Cortex of kidney (tissue), 1 donor: ENCODE measurements around the gene CST4.
"Not testable (repeated sequence)": the region's sequence is repeated elsewhere in the genome, so short reads cannot be mapped to it uniquely, and the experiment has no call there.

ENCODE experiments used
- DNase-seq: peaks from one replicate; lab custom pipeline; 2025; lab: John Stamatoyannopoulos, UW

CST4 gene

GRCh38 chr20:23659989-23660837 lies 28.6 kb downstream of the CST4 start:
- no peak for DNase-seq

DNA sequence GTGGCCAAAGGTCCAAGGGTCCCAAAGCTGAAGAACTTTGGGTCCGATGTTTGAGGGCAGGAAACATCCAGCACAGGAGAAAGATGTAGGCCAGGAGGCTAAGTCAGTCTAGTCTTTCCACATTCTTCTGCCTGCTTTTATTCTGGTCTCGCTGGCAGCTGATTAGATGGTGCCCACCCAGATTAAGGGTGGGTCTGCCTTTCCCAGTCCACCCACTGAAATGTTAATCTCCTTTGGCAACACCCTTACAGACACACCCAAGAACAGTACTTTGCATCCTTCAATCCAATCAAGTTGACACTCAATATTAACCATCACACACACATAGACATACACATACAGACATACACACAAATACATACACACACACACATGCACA lies 29.2 kb downstream of the CST4 start:
- not testable (repeated sequence) for DNase-seq

DNA sequence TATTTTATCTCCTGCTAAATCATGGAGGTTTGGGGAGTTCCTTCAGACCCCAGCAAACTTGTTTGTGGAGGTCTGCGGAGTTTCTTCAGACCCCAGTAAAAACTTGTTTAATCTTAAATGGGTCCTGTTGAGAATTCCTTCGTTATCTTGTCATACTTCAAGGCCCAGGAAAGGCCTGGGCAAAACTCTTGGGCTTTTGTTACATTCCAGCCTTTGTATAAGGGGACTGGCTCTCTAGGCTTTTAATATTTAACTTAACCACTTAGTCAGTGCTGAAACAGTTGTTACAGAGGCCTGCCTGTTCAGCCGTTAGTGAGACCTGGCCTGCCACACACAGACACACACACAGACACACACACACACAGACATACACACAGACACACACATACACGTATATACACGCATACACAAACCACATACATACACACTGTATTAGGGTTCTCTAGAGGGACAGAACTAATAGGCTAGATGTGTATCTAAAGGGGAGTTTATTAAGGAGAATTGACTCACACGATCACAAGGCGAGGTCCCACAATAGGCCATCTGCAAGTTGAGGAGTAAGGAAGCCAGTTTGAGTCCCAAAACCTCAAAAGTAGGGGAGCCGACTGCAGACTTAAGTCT lies 29.7 kb downstream of the CST4 start:
- DNase-seq, result no peak

- DNase-seq, result no peak
Observed at GRCh38 chr20:23658336-23658735, 30.5 kb downstream of the CST4 start.

- DNase-seq, result no peak
Observed at GRCh38 chr20:23657202-23657601, 31.6 kb downstream of the CST4 start.

GRCh38 chr20:23656372-23656771 lies 32.5 kb downstream of the CST4 start:
- no peak for DNase-seq

GRCh38 chr20:23655491-23656211 lies 33.2 kb downstream of the CST4 start:
- no peak for DNase-seq

GRCh38 chr20:23654717-23655116 lies 34.1 kb downstream of the CST4 start:
- no peak for DNase-seq

DNA sequence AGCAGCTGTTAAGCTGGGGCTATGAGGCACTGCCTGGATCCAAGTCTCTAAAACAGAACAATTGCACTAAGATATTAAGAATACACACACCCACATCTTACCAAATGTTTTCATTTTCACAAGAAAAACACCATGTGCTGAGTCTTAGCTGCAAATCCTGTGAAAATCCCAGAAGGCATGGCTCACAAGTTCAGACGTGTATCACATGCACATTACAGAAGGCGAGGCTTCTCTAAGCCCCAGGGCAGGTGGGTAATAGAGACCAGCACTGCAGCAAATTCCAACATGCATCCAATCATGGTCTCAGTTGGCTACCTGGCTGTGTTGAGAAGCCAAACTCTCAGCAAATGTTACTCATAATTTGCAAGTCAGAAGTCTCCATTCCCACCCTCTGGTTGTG lies 34.8 kb downstream of the CST4 start:
- DNase-seq, result no peak

DNA sequence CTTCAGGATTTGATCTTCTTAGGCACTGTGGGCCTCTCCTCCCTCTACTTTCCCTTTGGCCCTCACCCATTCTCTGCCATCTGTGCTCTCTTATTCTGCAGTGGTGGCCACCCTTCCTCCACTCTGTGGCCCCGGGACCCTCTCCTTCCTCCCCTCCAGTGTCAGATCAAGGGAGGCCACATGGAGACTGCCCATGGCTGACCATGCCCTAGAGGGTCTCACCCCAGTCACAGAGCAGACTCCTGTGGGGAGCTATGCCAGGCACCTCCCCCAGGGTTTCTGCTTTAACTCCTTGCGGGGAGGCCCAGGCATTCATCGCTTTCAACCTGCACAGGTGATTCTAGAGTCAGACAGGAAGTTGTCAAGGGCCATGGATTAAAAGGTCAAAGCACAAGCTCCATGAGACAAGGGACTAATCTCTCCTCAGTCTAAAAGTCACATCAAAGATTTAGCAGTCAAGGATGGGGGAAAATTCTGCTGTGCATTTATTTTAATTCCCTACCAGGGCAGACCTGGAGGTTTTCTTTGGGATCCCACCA lies 35.4 kb downstream of the CST4 start:
- no peak for DNase-seq

GRCh38 chr20:23652926-23653325 lies 35.9 kb downstream of the CST4 start:
- DNase-seq, result no peak

DNA sequence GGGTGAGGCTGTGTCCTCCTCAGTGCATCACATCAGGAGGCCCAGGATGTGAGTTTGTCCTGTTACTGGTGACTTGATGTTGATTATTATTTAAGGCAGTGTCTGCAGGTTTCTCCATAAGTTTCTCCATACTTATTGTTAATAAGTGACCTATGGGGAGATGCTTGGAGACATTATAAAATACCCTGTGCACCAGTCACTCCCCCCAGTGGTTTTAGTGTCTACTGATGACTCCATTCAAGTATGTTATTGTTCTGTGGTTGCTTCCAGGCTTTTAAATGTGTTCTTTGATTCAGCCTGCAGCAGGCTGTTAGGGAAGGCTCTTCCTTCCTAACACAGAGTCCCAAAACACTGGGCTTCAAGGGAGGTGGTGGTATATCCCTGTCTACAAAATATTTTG lies 36.5 kb downstream of the CST4 start:
- DNase-seq, result no peak

DNA sequence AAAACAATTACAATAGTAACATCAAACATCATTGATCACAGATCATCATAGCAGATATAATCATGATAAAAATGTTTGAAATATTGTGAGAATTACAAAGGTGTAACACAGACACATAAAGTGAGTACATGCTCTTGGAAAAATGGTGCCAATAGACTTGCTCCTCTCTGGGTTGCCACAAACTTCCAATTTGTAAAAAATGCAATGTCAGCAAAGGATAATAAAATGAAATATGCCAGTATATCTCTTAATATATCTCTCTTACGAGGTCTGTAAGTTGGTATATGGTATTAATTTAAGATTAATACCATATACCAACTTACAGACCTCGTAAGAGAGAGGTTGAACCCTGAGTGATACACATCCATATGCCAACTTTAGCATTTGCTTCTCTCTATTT lies 37.7 kb downstream of the CST4 start:
- no peak for DNase-seq

- DNase-seq, result no peak
Observed at GRCh38 chr20:23649830-23650417, 38.9 kb downstream of the CST4 start.

GRCh38 chr20:23649242-23649641 lies 39.6 kb downstream of the CST4 start:
- DNase-seq, result no peak

- no peak for DNase-seq
Observed at GRCh38 chr20:23647346-23647745, 41.5 kb downstream of the CST4 start.

- no peak for DNase-seq
Observed at GRCh38 chr20:23646106-23646873, 42.5 kb downstream of the CST4 start.

DNA sequence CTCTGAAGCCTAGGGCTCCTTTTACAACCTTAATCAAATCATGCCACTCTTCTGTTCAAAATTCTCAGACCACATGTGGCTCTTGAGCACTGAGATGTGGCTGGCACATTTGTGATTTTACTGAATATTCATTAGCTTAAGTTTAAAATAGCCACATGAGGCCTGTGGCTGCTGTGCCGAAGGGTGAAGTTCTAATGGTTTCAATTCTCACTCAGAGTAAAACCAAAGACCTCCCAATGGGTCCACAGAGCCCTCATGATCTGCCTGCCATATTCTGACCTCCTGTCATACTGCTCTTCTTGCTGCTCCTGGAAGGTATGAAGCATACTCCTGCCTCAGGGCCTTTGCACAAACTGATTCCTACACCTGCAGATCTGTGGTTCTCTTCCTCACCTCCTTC lies 43.3 kb downstream of the CST4 start:
- DNase-seq, result no peak

DNA sequence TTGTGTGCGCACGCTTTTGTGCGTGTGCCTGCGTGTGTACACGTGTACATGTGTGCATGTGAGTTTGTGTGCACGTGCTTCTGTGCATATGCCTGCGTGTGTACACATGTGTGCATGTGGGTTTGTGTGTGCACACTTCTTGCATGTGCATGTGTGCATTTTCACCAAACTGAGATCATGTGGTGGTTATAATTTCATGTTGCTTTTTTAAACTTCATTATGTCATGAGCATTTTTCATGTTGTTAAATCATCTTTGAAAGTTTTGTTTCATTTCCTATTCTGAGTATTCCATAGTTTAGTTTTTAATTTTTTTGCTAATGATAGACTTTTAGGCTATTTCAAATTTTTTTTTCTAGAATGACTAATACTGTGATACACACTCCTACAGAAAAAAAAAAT lies 44.7 kb downstream of the CST4 start:
- no peak for DNase-seq

GRCh38 chr20:23643659-23644058 lies 45.2 kb downstream of the CST4 start:
- DNase-seq, result no peak

GRCh38 chr20:23641936-23642751 lies 46.7 kb downstream of the CST4 start:
- DNase-seq, result no peak
